Skeletal muscle cell (primary cell): ENCODE data around the gene IL15RA.
"Not testable (repeated sequence)": the region's sequence is repeated elsewhere in the genome, so short reads cannot be mapped to it uniquely, and the experiment has no call there.

ENCODE experiments used
- DNase-seq: peaks from one replicate; pipeline ENCODE4 v3.0.0-alpha.2; 2010; ENCODE audit warnings: low read depth
- H3K4me3 ChIP-seq: 2 replicates; pipeline ENCODE4 v1.5.1; 2011; ENCODE audit warnings: low read depth, mild to moderate bottlenecking, control low read depth, low read length, moderate library complexity

The IL15RA gene

DNA sequence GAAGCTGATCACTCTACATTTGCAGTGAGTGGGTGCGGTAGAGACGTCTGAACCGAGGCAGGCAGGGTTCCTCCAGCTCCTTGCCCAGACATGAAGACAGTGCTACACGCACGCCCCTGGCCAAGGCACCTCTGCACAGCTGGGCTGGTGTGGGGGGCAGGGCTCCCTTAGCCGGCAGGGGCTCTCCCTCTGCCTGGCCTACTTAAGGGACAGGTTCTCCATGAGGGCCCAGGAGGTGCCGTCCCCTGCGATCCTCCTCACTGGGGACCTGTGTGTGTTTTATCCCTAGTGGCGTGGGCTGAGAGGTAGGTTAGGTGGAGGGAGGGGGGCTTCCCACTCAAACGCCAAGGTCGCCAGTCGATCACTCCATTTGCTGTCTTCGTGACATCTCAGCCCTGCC is 35.3 kb downstream of the IL15RA start:
- DNase-seq = no peak
- no peak overlapping the region for H3K4me3 ChIP-seq

DNA sequence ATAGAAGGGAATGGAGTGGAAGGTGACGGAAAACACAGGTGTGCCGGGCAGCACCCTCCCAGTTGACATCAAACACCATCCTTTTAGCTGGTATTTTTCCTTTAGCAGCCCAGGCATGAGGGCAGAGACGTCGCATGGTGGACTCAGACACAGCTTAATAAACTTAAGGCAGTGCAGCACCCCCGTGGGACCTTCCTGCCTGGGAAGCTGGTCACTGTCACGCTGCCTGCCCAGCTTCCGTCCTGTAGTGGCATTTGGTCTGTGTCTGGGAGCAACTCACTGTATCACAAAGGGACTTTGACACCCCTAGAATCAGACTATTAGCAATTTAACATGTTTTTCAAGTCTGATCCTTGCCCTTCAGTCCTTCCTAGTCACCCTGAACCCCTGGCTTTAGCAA is 35.8 kb downstream of the IL15RA start:
- no peak for DNase-seq
- no peak overlapping the region for H3K4me3 ChIP-seq

DNA sequence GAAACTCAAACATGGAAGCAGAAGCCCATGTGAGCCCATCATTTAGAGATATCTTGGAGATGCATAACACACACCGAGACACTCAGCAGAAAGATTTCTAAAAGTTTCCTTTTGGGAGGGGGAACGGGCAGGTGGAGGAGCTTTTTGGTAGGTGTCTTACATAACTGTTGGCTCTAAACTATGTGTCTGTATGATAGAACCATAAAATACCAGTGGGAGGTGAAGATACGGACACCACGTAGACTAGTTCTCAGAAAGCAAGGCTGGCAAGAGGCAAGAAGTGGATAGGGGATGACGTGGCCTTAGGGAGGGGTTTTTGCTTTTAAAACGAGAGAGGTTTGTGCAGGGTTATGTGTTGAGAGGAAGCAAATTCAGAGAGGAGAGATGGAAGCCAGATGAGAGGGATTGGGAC is 36.5 kb downstream of the IL15RA start:
- no peak overlapping the region for H3K4me3 ChIP-seq
- DNase-seq = no peak

DNA sequence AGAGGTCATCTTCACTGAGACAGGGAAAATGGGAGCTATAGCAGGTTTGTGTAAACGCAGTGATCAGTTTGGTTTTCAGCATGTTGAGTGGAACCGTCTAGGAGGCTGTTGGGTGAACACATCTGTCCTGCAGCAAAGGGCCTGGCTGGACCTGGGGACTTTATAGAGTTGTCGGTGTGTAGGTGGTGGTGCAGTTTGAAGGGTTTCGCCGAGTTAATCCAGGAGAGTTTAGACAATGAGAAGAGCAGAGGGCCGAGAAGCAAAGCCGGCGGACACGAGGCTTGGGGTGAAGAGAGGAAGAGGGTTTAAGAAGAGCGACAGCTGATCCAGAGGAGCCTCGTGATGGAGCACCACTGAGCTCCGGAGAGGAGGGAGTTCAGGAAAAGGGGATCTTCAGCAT is 39.1 kb downstream of the IL15RA start:
- no peak for DNase-seq

DNA sequence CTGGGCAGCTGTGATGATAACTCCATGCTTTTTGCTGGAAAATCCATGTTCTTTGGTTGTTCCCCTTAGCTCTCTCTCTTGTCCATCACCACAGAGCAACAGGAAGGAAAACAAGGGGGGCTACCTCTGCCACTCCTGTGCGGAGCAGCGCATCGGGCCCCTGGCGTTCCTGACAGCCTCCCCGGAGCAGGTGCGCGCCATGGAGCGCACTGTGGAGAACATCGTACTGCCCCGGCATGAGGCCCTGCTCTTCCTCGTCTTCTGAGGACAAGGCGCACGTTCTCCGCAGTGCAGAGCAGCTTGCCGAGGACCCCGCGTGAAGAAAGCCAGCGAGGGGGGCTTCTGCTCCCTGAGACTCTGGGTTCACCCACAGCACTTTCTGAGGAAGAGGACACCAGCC is 40.3 kb downstream of the IL15RA start:
- no peak overlapping the region for H3K4me3 ChIP-seq
- DNase-seq = no peak

More for the DNA sequence above, 39.1 kb downstream of the IL15RA start:
- no peak overlapping the region for H3K4me3 ChIP-seq

DNA sequence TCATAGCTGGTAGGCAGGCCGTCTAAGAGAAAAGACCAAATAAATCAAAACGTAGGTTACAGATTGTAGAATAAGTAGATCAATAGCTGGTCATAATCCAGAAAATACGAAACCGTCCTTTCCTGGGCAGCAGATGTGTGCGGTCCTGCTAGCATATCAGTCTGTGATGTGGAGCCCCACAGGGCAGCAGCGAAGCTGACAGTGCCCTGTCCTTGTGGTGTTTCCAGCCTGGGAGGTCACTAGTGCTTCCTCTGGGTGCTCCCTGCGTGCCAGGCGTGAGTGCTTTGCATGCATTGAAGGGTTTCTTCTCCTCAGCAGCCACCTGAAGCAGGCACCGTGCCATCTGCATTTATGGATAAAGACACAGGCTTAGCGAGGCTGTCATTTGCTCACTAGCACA is 41.7 kb downstream of the IL15RA start:
- no peak for DNase-seq
- no peak overlapping the region for H3K4me3 ChIP-seq

DNA sequence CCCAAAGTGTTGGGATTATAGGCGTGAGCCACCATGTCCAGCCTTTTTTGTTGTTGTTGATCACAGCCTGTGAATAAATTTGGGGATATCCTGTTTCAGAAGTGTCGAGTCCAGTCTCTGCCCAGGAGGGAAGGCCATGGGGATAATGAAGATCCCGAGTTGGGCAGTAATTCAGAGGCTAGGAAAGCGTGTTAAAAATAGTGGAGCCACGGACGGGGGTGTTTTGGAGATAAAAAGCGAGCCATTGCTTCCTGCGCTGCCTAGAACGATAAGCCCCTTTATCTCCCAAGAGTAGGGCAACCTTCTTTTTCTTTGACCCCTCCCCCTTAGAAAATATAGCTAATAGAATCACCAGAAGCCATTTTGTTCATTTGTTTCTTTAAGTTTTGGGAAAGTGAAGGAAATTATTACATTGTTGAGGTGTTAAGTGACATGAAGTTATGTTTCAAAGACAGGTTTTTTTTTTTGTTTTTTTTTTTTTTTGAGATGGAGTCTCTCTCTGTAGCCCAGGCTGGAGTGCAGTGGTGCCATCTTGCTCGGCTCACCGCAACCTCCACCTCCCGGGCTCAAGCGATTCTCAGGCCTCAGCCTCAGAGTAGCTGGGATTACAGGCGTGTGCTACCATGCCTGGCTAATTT is 43.3 kb downstream of the IL15RA start:
- no peak overlapping the region for H3K4me3 ChIP-seq
- no peak for DNase-seq

DNA sequence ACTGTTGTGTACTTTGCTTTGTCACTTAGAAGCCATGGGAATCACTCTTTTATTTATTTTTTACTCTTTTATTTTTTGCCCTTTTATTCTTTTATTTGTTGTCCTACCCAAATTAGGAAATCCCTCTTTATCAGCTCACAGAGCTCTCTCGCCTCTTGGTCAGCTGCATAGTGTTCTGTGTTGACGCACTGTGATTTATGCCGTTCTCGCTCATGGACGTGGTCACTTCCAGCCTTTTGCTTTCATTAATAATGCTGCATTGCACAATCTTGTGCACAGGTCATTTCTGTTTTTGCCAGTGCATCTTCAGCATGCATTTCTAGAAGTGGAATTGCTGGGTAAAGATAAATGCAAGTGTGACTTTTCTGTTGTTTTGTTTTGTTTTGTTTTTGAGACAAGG is 45.0 kb downstream of the IL15RA start:
- DNase-seq = no peak
- H3K4me3 ChIP-seq = no peak overlapping the region

DNA sequence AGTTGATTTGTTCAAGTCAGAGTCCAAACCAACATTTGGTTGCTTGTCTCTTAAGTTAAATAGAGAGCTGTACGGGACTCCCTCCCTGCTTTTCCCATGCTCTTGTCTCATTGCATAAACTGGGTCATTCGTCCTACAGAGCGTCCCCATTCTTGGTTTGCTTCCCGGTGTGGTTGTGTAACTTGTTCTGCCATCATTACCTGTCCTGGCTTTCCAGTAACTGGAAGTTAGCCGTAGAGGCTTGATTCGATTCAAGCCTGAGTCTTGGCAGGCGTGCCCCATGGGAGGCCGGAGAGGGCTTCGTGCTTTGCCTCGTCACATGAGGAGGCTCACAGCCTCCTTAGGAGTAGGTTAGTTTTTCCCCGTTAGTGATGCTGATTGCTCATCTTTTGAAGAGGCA is 47.1 kb downstream of the IL15RA start:
- no peak for DNase-seq
- no peak overlapping the region for H3K4me3 ChIP-seq

DNA sequence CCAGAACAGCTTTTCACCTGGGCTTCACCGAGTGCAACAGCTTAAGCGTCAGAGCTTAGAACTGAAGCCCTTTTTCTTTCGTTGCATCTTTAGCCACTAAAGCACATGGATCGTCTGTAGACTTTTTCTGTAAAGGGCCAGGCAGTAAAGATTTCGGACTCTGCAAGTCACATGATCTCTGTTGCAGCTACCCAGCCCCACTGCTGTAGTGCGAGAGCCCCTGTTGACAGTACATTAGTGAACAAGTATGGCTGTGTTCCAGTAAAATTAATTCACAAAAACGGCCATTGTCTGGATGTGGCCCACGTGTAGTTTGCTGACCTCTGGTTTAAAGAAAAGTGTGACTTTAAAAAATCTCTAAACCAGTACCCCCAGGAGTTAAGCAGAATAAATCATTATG is 47.9 kb downstream of the IL15RA start:
- DNase-seq = no peak
- H3K4me3 ChIP-seq = no peak overlapping the region

DNA sequence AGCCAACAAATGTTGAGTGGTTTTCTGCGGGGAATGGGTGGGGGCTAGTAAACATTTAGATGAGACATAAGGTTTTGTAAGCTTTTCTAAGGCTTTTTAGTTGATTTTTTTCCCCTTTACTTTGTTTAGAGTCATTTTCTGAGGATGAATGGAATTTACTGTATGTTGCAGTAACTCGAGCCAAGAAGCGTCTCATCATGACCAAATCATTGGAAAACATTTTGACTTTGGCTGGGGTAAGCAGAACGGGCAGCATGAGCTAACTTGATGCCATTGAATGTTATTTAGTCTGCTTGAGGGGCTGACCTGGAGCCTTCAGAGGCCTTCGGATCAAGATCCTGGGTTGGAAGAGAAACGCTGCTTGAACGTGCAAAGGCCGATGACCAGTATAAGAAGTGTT is 50.0 kb downstream of the IL15RA start:
- H3K4me3 ChIP-seq = no peak overlapping the region
- no peak for DNase-seq

DNA sequence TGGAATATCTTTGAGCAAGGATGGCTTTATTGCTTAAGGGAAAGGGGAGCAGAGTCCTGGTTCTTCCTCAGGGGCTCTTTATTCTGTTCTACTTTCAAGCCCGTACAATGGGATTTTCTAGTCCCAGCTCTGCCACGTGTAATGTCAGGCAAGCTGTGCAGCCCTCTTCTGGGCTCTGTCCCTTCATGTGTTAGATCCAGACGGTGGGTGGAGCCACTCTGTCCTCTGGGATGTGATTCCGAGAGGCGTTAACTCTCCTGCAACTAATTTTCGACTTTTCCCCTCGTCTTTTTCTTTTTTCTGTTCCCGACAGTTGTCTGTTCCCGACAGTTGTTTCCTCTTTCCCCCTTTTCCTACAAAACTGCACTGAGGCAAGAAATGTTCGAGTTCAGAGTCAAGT is 52.5 kb downstream of the IL15RA start:
- DNase-seq = no peak
- no peak overlapping the region for H3K4me3 ChIP-seq

DNA sequence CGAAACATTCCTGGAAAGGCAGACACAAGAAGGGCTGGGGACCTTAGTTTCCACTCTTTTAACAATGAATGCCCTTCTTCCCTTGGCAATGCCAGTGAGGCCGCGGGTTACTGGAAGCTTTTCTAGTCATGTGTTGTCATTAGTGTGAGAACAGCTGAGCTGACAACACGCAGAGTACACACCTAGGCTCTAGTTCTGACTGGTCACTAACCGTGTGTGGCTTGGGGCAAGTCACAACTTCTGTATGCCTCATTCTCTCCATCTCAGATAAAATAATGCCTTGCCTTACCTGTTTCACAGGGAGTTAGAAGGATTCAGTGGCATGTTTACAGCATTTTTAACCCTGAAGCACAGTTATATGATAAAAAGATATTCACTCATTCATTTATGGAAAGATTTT is 55.6 kb downstream of the IL15RA start:
- no peak overlapping the region for H3K4me3 ChIP-seq
- DNase-seq = no peak

DNA sequence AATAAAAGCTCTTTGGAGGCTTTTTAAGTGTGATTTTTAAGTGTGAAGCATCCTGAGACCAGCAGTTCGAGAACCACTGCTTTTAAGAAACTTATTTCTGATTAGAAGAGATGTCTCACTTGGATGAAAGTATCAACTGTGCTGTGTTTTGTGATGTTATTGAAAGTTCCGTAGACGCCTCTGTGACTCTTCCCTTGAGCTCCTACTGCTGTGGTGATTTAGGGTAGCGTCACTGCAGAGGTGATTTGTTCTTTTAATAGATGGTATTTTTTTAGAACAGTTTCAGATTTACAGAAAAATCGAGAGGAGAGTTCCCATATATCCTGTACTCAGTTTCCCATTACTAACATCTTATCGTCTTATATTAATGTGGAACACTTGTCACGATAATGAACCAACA is 57.8 kb downstream of the IL15RA start:
- no peak overlapping the region for H3K4me3 ChIP-seq
- no peak for DNase-seq

DNA sequence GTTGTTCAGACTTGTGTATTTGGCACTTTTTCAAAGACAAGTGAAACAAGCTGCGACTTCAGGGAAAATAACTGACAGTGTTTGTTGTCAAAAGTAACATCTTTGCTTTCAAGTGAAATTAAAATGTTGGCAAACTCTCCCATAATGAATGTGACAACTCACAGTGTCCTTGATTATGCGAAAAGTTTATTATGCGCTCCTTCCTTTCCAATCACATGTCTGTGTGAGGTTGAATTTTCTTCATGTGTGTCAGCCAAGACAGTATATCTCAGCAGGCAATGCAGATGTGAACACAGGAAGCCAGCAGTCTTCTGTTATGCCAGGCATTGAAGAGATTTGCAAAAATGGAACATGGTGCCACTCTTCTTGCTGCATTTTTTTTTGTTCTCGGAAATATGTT is 58.6 kb downstream of the IL15RA start:
- DNase-seq = no peak
- no peak overlapping the region for H3K4me3 ChIP-seq

DNA sequence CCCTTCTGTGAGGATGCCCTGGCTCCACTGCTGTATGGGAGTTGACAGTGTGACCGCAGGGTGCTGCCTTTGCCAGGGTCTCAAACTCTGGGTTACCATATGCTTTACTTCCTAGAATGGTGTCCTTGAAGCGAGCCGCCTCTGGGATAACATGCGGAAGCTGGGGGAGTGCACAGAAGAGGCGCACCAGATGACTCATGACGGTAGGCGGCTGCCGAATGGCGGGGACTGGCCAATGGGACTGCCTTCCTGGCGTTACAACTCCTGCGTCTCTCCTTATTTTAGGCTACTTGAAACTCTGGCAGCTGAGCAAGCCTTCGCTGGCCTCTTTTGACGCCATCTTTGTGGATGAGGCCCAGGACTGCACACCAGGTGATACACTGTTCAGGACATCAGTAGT is 60.0 kb downstream of the IL15RA start:
- no peak for DNase-seq
- H3K4me3 ChIP-seq = no peak overlapping the region

DNA sequence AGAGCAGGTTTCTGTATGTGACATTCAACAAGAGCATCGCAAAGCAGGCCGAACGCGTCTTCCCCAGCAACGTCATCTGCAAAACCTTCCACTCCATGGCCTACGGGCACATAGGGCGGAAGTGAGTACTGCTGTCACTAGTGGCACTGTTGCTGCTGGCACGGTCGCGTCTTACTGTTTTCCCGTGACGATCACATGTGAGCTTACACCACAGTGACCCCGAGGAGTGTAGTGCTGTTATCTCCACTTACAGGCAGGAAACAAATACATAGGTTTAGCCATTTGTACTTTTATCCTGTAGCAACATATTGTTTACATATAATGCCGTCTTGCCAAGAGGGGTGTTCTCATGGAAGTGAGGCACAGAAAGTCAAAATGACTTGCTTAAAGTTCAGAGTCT is 61.9 kb downstream of the IL15RA start:
- no peak for DNase-seq
- no peak overlapping the region for H3K4me3 ChIP-seq

DNA sequence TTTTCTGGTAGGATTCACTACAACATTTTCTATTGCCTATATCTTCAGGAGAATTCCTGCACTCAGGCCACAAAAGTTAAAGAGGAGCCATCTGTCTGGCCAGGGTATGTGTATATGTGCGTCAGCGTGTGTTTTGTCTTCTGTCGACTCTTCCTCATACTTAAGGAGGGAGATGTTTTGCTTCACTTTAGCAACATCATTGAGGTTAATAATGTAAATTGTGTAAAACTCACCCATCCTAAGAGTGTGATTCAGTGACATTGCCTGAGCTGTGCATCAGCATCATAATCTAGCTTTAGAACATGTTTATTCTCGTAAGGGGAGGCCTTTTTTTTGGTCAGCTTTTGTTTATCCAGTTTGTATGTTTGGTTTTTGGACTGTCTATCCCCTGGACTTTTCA is 63.6 kb downstream of the IL15RA start:
- no peak for DNase-seq

DNA sequence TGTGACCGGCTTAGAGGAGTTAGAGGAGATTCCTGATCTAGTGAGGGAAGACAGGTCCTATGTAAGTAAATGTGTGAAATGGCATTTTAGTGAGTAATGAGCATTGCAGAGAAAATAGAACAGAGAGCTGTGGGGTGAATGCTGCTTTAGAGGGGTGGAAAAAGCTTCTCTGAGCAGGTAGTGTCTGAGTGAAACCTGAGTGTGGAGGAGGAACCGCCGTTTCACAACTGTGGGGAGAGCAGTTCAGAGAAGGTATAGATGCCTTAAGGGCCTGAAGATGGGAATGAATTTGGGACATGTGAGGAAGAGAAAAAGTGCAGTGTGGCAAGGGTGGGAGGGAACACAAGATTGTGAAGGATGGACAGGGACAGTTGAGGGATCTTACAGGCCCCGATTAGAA is 65.7 kb downstream of the IL15RA start:
- DNase-seq = no peak
- H3K4me3 ChIP-seq = no peak overlapping the region

More for the DNA sequence above, 63.6 kb downstream of the IL15RA start:
- no peak overlapping the region for H3K4me3 ChIP-seq

DNA sequence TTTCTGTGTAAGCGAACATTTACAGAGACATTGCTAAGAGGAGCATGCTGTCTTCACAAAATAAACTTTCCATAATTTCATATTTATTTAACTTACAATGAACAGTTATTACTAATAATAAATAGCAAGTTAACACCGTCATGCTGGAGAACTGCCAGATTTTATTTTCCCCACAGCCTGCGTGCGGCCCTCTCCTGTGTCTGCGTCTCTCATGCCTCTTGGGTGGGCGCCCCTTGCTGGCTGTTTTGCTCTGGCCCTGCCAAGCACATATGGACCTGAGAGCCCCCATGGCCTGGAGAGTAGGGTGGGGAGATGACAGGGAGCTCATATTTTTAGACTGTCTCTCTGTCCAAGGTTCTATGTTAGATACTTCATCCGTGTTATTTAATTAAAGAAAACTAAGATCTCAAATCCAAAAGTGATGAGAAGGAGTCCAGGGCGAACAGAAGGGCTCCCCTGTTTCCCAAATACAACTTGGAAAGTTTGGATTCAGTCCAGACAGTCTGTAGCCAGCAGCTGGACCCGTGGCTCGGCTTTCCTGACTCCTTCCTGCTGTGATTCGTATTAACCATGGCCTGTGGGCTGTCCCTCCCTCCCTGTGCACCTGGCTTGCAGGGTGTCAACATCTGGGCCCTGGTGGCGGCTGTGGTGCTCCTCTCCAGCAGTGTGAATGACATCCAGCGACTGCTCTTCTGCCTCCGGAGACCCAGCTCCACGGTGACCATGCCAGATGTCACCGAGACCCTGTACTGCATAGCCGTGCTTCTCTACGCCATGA is 66.8 kb downstream of the IL15RA start:
- no peak for DNase-seq
- no peak overlapping the region for H3K4me3 ChIP-seq

DNA sequence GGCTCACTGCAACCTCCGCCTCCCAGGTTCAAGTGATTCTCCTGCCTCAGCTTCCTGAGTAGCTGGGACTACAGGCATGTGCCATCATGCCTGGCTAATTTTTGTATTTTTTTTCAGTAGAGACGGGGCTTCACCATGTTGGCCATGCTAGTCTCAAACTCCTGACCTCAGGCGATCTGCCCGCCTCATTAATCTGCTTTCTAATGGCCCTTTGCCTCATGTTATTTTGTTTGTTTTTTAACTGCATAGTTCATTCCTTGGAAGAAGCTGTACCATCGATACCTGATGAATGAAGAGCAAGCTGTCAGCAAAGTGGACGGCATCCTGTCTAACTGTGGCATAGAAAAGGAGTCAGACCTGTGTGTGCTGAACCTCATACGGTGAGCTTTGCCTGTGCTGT is 68.7 kb downstream of the IL15RA start:
- H3K4me3 ChIP-seq, DNase-seq: not testable (repeated sequence)
